ENCODE measurements around the gene APBB2.

APBB2 gene

DNA sequence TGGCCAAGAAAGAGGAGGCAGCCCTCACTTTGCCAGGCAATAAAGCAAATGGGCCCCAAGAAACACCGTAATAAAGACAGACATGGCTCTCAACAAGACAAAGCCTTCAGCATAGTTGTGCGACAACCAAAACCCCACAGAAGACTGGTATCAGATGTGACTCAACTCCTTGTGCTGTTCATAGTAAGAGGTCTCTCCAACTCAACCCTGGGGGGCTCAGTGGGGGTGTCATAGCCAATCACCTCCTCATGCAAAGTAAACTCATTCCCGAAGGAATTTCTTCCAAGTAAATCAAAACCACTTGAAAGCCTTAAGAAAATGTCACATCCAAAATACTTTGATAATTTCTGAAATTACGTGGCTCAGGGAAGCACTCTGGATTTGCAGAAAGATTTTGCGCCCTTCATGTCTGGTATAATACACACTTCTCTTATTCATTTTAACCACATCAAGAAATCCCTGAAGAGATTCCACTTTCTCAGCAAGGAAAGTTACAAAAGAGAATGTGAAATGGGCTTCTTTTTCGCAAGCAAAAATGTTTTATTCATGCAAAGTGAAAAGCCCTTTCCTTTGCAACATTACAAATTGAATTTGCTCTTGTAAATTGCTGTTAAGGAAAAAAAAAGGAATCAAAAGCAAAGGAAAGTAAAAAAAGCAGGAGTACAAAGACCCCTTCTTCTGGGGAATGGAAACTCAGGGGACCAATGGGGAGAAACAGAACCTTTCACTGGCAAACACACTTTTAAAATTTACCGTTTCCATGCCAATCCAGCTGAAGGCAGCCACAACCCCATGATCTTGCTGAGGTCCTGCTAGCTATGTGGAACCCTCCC is 327.2 kb downstream of the APBB2 start:
- H3K4me3 ChIP-seq (ENCODE audit: low read depth, low read length), result no peak overlapping the region
- TF ChIP-seq, protein P1, sequence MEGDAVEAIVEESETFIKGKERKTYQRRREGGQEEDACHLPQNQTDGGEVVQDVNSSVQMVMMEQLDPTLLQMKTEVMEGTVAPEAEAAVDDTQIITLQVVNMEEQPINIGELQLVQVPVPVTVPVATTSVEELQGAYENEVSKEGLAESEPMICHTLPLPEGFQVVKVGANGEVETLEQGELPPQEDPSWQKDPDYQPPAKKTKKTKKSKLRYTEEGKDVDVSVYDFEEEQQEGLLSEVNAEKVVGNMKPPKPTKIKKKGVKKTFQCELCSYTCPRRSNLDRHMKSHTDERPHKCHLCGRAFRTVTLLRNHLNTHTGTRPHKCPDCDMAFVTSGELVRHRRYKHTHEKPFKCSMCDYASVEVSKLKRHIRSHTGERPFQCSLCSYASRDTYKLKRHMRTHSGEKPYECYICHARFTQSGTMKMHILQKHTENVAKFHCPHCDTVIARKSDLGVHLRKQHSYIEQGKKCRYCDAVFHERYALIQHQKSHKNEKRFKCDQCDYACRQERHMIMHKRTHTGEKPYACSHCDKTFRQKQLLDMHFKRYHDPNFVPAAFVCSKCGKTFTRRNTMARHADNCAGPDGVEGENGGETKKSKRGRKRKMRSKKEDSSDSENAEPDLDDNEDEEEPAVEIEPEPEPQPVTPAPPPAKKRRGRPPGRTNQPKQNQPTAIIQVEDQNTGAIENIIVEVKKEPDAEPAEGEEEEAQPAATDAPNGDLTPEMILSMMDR (IDR thresholded peaks at IDR 0.05; ENCODE audit: low read depth, low read length), result no peak

- TF ChIP-seq, protein P1 (IDR thresholded peaks at IDR 0.05; ENCODE audit: low read depth, low read length), result no peak
- no peak overlapping the region for H3K4me3 ChIP-seq (ENCODE audit: low read depth, low read length)
Observed at GRCh38 chr4:40881851-40882250, 332.5 kb downstream of the APBB2 start.

DNA sequence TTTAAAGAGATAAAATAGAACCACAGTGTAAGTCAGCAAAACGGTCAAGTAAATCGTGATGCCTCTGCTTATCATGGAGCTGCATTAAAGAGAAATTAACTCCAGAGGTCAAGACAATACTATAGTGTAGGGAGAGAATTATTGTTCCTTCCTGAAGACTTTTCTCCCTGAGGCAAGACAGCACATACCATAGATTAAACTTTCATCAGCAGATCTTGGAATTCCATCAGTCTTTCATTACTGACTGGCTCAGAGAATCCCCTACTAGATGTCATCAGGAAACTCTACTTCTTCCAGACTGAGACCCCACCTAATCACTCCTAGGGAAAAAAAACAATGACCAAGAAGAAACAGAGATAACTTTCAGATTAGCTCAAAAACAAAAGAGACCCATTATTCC is 333.2 kb downstream of the APBB2 start:
- H3K4me3 ChIP-seq (ENCODE audit: low read depth, low read length), result no peak overlapping the region
- TF ChIP-seq, protein P1 (IDR thresholded peaks at IDR 0.05; ENCODE audit: low read depth, low read length), result no peak

GRCh38 chr4:40878548-40879055 is 335.7 kb downstream of the APBB2 start:
- TF ChIP-seq, protein P1 (IDR thresholded peaks at IDR 0.05; ENCODE audit: low read depth, low read length), result no peak
- no peak overlapping the region for H3K4me3 ChIP-seq (ENCODE audit: low read depth, low read length)

GRCh38 chr4:40877081-40877480 is 337.3 kb downstream of the APBB2 start:
- no peak overlapping the region for H3K4me3 ChIP-seq (ENCODE audit: low read depth, low read length)
- TF ChIP-seq, protein P1 (IDR thresholded peaks at IDR 0.05; ENCODE audit: low read depth, low read length), result no peak

DNA sequence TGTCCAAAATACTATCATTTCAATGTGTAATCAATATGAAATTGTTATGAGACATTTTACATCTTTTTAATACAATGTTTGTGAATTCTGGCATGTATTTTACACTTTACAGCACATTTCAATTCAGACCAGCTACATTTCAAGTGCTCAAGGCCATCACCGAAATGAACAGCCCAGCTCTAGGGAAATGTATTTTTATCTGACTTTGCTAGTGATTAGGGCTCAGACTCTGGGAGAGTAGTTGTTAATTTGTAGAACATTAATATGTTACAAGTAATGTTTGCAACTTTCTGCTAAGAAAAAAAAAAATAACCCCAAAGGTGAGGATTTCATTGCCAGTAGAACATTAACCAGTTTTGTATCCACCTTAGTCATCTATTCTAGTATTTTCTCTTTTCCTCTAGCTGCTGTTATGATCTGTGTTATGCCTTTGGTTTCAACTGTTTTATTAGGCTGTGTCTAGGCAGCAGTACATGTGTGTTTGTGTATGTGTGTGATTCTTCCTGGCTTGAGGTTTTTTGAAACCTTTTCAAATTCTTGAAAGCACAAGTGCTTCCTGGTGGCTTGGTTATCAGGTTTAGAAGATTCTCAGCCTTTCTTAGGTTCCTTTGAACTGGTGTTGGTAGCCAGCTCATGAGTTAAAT is 338.7 kb downstream of the APBB2 start:
- no peak overlapping the region for H3K4me3 ChIP-seq (ENCODE audit: low read depth, low read length)
- TF ChIP-seq, protein P1 (IDR thresholded peaks at IDR 0.05; ENCODE audit: low read depth, low read length), result no peak

DNA sequence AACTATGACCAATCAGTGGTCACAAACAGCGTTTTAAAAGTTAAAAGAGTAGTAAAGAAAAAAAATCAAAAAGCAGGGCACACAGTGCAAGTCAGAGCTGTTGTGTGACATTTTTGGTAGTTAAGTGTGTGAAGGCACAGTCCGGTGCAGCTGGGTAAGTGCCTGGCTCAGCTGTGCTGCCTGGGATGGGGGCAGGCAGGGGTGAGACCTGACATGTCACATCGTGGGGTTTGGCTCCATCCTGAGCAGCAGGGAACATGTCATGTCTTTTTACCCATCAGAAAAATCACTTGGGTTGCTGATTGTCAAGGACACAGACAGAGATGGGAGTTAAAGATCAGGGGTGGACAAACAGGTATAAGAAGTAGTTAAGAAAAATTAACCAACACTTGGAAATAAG is 339.4 kb downstream of the APBB2 start:
- TF ChIP-seq, protein P1 (IDR thresholded peaks at IDR 0.05; ENCODE audit: low read depth, low read length), result no peak
- H3K4me3 ChIP-seq (ENCODE audit: low read depth, low read length), result no peak overlapping the region

Data from WI38 (cell line).